Measurements from ENCODE around the gene GLT1D1. TPM values are rescaled to one million over a fixed set of nuclear protein-coding genes. Genes with fewer than 3 reads are reported as not detected.
A peak's percentile ranks its signal among the peaks of the same experiment; 100 is the strongest.
"Not testable (repeated sequence)": the region's sequence is repeated elsewhere in the genome, so short reads cannot be mapped to it uniquely, and the experiment has no call there.

Gene GLT1D1
- total RNA-seq, 1 donor from 2014 or later = 0.44 TPM

GRCh38 chr12:128848371-128848770 is 4.9 kb upstream of the GLT1D1 start:
- Mint-ChIP-seq H3K36me3 (ENCODE audit: low read depth, unreplicated experiment) (no peaks in the 10 kb centered on the region), H3K27ac (ENCODE audit: unreplicated experiment) (no peak overlapping the region), H3K27me3 (ENCODE audit: unreplicated experiment) (peaks cover 2% of the 10 kb centered on the region), H3K4me3 (ENCODE audit: unreplicated experiment) (no peak overlapping the region), H3K9me3 (ENCODE audit: unreplicated experiment) (no peaks in the 10 kb centered on the region), H3K4me1 (ENCODE audit: unreplicated experiment) (no peaks in the 10 kb centered on the region)
- DNase-seq (ENCODE audit: low spot score) = no peak
- TF ChIP-seq CTCF (IDR thresholded peaks at IDR 0.05; ENCODE audit: unreplicated experiment) = no peak

GRCh38 chr12:128849806-128850205 is 3.5 kb upstream of the GLT1D1 start:
- not testable (repeated sequence) for DNase-seq (ENCODE audit: low spot score); H3K27ac Mint-ChIP-seq (ENCODE audit: unreplicated experiment); H3K4me1 Mint-ChIP-seq (ENCODE audit: unreplicated experiment); H3K4me3 Mint-ChIP-seq (ENCODE audit: unreplicated experiment); H3K9me3 Mint-ChIP-seq (ENCODE audit: unreplicated experiment); H3K27me3 Mint-ChIP-seq (ENCODE audit: unreplicated experiment); H3K36me3 Mint-ChIP-seq (ENCODE audit: low read depth, unreplicated experiment)

- Mint-ChIP-seq H3K36me3 (ENCODE audit: low read depth, unreplicated experiment) (no peaks in the 10 kb centered on the region), H3K4me3 (ENCODE audit: unreplicated experiment) (no peak overlapping the region), H3K9me3 (ENCODE audit: unreplicated experiment) (no peaks in the 10 kb centered on the region), H3K27me3 (ENCODE audit: unreplicated experiment) (peaks cover 7% of the 10 kb centered on the region), H3K27ac (ENCODE audit: unreplicated experiment) (no peak overlapping the region), H3K4me1 (ENCODE audit: unreplicated experiment) (no peaks in the 10 kb centered on the region)
- no peak for TF ChIP-seq CTCF (IDR thresholded peaks at IDR 0.05; ENCODE audit: unreplicated experiment)
- DNase-seq (ENCODE audit: low spot score) = no peak
Measured at GRCh38 chr12:128850400-128850799, 2.9 kb upstream of the GLT1D1 start.

GRCh38 chr12:128851429-128851828 is 1.8 kb upstream of the GLT1D1 start:
- not testable (repeated sequence) for DNase-seq (ENCODE audit: low spot score); H3K27ac Mint-ChIP-seq (ENCODE audit: unreplicated experiment); H3K36me3 Mint-ChIP-seq (ENCODE audit: low read depth, unreplicated experiment); H3K9me3 Mint-ChIP-seq (ENCODE audit: unreplicated experiment); H3K4me3 Mint-ChIP-seq (ENCODE audit: unreplicated experiment); H3K4me1 Mint-ChIP-seq (ENCODE audit: unreplicated experiment)
- H3K27me3 Mint-ChIP-seq (ENCODE audit: unreplicated experiment) = peaks cover 11% of the 10 kb centered on the region

DNA sequence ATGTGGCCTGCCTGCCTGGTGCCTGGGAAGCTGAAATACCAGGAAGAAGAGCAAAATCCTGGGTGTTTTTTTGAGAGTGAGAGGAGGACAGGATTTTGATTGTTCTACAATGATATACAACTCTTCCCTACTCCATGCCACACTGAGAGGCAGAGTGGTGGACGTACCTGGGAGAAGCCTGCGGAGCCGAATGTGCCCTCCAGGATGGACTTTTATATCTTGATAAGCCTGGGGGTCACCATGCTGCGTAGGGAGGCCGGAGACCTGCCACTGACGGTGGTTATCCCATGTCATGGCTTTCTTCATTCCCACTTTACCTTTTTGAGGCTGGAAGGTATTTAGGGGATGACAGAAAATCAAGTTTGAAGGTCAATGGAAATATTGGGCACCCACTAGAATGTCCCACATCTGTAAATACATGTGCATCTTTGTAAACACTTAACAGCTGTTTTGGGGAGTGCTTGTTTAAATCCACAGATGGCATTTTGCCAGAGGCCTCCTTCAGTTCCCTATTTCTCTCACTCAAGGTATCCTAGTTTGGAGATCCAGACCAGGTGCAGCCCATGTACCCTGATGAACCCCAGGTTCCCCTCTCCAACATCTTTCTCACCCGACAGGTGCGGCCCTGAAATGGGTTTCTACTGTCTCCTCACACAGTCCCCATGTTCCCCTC is 1.1 kb upstream of the GLT1D1 start:
- no peak for DNase-seq (ENCODE audit: low spot score)
- H3K4me1 Mint-ChIP-seq (ENCODE audit: unreplicated experiment) = no peaks in the 10 kb centered on the region
- H3K4me3 Mint-ChIP-seq (ENCODE audit: unreplicated experiment) = no peak overlapping the region
- no peak overlapping the region for H3K27ac Mint-ChIP-seq (ENCODE audit: unreplicated experiment)
- peaks cover 13% of the 10 kb centered on the region for H3K27me3 Mint-ChIP-seq (ENCODE audit: unreplicated experiment)
- no peaks in the 10 kb centered on the region for H3K36me3 Mint-ChIP-seq (ENCODE audit: low read depth, unreplicated experiment)
- TF ChIP-seq CTCF (IDR thresholded peaks at IDR 0.05; ENCODE audit: unreplicated experiment) = no peak
- no peaks in the 10 kb centered on the region for H3K9me3 Mint-ChIP-seq (ENCODE audit: unreplicated experiment)

- H3K4me1 Mint-ChIP-seq (ENCODE audit: unreplicated experiment) = no peaks in the 10 kb centered on the region
- no peak for TF ChIP-seq CTCF (IDR thresholded peaks at IDR 0.05; ENCODE audit: unreplicated experiment)
- H3K9me3 Mint-ChIP-seq (ENCODE audit: unreplicated experiment) = no peaks in the 10 kb centered on the region
- H3K27ac Mint-ChIP-seq (ENCODE audit: unreplicated experiment) = no peak overlapping the region
- H3K36me3 Mint-ChIP-seq (ENCODE audit: low read depth, unreplicated experiment) = no peaks in the 10 kb centered on the region
- peaks cover 13% of the 10 kb centered on the region for H3K27me3 Mint-ChIP-seq (ENCODE audit: unreplicated experiment)
- peak overlapping the region; percentile 80 for H3K4me3 Mint-ChIP-seq (ENCODE audit: unreplicated experiment)
- peak; percentile 10 for DNase-seq (ENCODE audit: low spot score)
Measured at GRCh38 chr12:128853600-128854197, 421 bp downstream of the GLT1D1 start.
